Measurements from ENCODE around the gene ABCC10.

The ABCC10 gene

DNA sequence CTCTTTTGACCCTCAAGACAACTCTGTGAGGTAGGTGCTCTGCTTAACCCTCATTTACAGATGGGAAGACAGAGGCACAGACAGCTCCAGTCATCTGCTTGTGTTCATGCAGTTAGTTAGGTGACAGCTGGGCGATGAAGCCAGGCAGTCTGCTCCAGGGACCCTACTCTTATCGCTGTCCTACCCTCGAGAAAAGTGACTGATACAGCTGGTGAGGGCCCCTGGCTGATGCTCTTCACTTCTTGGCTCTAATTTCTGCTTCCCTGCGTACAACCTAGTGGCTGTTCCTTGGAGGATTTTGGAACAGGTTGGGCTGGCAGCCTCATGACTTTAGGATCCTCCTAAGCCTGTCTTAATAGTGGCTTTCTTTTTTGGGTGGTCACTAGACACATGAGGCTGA is 40.9 kb downstream of the ABCC10 start:
- DNase-seq (ENCODE audit: low read depth, low spot score): no peak

DNA sequence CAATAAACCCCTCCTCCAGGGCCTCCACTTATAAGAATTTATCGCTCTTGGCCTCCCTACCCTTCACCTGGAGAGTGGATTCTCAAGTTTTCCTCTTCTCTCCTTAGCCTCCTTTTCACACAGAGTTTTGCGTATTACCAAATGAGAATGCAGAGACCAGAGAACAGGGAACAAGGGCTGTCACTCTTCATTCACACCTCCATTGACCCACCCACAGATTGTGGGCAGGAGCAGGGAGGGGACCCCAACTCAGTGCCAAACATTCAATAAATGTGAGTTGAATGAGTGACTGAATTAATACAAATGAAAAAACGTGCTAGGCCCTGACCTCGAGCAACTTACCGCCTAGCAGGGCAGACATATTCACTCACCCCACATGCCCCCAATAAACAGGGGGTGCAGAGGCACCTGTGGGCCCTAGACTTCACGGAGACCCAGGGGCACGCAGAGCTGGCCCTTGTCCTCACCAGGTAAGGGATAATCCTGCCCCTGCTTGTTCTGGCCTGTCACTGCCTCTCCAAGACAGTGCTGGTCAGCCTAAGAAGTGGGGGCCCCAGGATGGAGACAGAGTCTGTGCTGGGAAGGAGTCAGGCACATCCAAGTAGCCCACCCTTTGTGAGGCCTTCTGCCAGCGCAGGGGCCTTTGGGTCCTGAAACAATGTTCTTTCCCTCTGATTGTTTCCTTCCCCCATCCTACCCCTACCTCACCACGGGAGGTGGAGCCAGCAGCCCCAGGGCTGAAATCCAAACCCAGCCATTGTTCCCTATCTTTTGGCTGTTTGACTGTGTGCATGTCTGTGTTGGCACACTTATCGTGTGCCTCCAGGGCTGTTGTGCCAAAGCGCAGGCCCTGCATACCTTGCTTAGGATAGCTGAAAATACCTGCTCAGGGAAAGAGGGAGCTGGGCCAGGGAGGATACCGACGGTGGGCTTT is 41.7 kb downstream of the ABCC10 start:
- DNase-seq (ENCODE audit: low read depth, low spot score): no peak

DNA sequence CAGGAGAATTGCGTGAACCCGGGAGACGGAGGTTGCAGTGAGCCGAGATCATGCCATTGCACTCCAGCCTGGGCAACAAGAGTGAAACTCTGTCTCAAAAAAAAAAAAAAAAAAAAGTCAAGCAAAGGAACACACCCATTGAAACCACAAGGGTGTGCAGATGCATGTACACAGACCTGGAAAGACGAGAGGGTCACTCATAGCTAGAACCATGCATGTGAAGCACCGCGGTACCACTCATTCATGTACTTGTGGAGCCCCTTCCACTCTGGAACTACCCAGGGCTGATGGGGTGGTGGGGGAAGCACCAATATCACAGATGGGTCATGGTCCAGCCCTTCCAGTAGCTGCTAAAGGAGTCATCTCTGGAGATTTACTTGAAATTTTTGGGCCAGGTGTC is 42.6 kb downstream of the ABCC10 start:
- no peak for DNase-seq (ENCODE audit: low read depth, low spot score)

DNA sequence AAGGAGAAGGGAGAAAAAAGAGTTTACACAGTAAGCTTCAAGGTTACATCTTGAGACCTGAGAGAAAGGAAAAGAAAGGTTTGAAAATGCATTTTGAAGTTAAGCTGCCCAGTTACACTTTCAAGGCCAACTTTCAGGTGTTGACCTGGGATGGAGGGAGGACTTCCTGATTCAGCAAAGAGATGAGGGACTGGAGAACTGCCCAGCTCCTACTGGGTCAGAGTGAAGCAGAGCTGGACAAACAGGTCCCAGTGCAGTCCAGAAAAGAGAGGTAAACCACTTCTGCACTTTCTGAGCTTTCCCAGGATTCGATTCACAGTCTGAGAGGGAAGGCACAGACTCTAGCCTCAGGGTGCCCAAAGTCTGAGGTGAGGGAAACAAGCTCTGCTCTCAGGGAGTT is 44.1 kb downstream of the ABCC10 start:
- DNase-seq (ENCODE audit: low read depth, low spot score): no peak

DNA sequence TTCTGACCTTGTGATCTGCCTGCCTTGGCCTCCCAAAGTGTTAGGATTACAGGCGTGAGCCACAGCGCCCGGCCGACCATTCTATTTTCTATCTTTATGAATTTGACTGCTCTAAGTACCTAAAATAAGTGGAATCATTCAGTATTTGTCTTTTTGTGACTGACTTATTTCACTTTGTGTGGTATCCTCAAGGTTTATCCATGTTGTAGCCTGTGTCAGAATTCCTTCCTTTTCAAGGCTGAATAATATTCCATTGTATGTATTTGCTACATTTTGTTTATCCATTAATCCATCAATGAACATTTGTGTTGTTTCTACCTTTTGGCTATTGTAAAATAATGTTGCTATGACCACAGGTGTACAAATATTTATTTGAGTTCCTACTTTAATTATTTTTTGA is 45.2 kb downstream of the ABCC10 start:
- DNase-seq (ENCODE audit: low read depth, low spot score): no peak

DNA sequence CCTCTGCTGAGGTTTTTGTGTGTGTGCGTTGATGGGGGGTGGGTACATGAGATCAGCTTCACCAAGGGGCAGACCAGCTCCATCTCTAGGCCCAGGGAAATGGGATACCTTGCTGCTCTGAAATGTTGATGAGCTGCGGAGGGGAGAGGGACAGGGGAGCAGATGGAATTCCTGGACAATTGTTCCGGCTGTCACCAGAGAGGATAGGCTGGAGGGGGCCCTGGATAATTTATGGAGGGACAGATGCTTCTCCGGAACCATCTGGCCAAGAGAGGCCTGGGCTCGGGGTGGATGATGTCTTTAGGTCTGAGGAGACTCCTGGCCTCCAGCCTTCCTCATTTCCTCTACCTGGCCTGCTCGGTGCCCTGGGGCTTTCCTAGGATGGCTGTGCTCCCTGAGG is 48.2 kb downstream of the ABCC10 start:
- DNase-seq (ENCODE audit: low read depth, low spot score): no peak

DNA sequence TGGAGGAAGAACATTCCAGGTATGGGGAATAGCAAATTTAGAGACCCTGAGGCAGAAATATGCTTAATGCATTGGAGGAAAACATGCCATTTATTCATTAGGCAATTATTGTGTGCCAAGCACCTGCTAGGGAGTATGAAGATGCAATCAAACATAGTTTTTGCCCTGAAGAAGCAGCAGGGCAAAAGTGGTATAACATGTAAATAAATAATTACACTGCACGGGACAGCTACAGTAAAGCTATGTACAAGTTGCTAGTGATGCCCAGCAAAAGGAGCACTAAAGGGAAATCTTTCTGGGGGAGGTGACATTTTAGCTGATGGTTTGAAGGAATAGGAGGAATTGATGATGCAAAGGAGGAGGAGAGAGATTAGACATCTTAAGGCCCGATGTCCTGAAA is 49.4 kb downstream of the ABCC10 start:
- no peak for DNase-seq (ENCODE audit: low read depth, low spot score)

DNA sequence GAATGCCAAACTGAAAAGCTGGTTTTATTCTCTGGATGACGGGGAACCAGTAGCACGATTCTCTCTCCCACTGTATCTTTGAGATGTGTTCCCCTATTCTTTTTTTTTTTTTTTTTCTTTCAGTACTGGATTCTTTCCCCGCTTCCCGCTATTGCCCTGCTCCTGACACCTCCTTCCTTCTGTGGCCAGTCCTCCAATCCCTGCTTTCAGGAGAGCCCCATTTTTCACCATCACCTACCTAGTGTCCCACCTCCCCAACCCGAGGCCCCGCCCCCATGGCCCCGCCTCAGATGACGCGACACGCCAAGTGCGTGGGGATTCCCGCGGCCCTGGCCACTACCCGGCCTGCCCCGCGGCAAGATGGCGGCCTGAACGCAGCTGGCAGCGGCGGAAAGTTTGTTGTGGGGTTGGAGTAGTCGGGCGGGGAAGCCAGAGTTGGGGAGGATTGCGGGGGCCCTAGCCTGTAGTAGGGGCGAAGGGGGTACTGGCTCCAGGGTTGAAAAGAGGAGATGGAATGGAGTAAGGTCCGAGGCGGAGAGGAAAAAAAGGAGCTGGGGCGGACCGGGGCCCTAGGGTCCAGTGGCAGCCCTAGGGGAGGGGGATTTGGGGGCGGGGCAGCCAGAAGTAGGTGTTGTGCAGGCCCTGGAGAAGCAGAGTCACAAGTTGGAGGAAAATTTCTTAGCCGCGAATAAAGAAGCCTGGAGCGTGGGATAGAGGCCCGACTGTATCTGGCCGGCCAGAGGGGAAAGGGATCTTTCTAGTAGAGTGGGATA is 50.1 kb downstream of the ABCC10 start, which contains the start of gene TJAP1:
Gene TJAP1, plus strand, starts transcription at position 336 of the 773 bp plus-strand sequence. CDS start 21,432 bp downstream, outside the sequence.
- peak; percentile 45 for DNase-seq (ENCODE audit: low read depth, low spot score)

DNA sequence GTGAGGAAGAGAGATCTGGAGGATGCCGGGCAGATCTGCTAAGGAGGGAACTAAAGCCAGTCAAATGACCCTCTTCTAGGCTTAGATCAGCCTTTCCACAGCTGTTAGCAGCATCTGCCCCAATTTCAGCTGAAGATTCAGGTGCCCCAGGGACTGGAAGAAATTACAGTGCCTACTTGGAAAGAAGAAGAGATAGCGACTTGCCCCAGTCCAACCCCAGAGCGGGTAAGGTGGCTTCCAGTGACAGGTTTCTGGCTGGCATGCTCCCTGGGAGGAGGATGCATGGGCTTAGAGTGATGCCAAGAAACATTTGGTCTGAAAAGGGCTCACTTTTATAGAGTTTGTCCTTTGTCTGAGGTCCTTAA is 50.6 kb downstream of the ABCC10 start:
- no peak for DNase-seq (ENCODE audit: low read depth, low spot score)

DNA sequence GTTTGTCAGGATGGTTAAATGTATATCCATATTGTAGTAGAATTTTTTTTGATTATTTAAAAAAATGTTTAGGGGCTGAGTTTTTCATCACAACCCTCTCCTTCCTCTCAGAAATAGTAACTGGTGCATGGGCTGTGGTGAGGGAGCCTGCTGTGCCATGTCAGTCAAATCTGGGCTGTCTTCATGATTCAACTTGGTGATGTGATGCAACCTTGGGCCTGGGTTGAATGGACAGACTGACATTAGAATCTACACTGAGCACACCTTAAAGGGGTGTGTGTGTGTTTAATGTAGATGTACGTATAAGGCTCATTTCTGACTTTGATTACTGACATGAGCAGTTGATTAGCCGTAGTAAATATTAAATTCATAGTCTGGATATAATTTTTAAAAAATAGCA is 53.7 kb downstream of the ABCC10 start:
- no peak for DNase-seq (ENCODE audit: low read depth, low spot score)

DNA sequence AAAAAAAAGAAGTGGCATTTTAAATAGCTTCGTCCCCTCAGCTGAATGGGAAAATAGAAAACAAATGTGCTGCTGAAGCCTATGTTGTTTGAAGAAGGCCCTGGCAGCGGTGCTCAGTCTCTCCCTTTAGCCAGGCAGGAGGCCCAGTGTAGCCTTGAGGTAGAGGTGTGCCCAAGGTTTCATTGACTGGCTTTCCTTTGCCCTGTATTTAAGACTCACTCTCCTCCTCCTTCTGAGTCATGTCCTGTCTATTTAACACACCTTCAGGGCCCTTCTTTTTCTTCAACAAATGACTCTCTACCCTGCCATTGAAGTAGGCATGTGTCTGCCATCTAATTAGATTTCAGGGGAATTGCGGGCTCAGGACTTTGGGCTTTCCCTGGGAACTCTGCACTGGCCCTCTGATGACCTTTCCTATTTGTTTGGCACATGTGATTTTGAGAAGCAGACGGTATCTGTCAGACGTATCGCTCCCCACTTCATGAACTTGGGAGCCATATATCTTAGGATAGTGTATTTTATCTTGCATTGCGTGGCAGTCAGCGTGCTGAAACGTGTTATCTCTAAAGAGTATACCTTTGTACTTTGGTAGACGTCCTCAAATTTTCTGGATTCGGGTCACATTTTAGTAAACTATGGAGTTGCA is 54.4 kb downstream of the ABCC10 start:
- DNase-seq (ENCODE audit: low read depth, low spot score): no peak

DNA sequence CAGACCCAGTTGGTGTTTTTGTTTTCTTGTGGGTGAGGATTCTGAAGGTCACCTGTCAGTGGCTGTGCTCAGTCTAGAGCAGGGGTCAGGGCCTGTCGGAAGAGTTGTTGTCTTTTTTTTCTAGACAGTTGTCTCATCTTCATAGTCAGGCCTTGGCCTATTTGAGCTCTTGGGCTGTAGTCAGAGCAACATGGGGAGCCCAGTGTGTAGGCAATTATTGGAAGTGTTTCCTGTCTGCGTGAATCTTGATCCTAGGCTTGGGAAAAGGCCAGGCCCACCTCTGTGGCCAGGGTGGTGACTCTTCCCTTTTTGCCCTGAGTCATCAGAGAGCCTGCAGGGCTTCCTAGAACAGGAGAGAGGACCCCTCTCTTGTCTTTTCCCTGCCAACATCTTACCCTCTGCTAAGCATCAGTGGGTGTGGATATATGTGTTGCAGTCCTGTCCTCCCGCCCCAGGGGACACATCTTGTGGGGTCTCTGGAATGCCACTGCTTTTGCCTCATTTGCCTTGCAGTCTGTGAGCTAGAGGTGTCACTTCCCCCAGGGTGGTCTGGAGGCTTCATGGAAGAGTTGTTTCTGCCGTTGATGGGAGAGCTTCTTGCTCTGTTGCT is 61.4 kb downstream of the ABCC10 start:
- no peak for DNase-seq (ENCODE audit: low read depth, low spot score)

DNA sequence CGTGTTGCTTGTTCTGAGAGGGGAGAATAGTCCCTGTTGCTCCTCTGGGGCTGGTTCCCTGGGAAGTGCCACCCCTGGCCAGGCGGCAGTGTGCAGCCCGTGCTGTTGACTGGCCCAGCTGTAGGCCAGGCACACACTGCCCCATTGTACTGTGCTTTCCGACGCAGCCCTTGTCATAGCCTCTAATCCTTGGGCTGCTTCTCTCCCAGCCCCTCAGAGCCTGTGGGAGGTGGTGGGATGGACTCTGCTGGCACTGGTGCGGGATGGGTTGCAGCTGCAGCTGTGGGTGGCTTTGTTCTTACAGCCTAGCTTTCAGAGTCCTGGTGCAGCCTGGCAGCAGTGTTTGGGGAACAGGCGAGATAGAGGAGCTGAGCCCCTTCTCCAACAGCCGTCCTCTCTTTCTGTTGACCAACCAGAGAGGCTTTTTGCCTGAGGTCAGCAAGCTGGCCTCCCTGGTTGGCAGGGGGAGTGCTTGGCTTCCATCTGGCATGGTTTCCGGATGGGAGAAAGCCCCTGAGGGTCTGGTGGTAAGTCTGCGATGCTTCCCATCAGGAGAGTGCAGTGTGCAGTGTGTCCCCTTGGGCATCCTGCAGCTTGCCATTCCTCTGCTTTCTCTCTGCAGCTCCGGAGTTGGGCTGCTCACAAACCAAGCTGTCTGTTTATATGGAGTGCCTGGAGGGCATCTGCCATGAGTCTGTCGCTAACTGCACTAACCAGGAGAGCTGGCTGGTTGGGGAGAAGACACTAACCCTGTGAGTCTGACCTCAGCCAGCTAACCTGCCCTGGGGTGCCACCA is 62.1 kb downstream of the ABCC10 start:
- DNase-seq (ENCODE audit: low read depth, low spot score): no peak

DNA sequence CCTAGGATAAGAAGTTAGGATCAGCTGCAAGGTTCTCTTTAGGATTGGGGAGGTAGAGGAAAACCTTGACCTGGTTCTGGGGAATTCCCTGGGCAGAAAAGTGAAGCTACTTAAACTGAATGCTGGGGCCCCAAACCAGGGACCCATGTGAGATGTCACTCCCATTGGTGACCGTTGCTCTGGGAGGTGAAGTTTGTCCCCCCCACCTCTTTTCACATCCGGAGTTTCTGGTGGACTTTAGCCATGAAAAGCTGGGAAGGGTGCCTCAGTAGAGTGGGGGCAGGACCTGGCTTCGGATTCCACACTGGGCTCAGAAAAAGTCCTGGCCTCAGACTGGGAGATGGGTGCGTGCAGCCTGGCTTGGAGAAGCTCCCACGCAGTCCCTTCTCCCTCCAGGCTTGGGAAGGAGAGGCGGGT is 63.2 kb downstream of the ABCC10 start:
- no peak for DNase-seq (ENCODE audit: low read depth, low spot score)

DNA sequence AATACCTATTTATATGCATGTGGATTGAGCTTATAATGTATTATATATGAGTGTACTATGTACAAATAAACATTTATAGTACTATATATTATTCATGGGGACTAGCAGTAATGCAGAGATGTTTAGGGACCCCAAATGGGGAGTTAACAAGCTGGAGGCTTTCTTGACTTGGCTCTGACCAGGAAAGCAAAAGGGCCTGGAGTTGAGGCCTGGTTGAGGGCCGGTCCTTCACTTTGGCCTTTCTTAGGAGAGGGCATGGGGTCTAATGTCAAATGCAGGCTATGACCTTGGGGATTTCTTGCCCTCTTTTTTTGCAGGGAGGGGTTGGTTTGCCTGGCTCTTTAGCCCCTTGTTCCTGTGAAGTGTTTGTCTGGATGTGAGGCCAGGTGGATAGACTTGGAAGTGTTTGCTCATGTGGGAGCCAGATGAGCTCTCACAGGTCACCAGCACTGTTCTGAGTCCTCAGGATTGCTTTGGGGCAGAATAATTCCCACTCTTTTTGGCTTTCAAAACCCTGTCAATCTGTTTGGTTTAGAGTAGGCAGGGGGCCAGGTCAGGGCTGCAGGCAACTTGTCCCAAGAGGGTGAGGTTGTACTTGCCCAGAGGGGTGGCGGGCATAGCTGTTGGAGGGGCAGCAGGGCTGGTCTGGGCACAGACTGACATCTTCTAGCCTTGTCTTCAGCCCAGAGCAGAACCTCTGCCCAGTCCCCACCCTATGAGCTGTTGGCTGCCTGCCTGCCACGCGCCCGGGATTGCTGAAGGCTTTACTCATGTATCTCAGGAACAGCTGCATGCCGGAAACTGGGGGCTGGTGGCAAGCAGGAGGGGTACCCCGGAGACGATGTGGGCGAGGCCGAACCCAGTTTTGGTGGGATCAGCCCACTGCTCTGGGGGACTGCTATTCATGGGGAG is 64.7 kb downstream of the ABCC10 start:
- DNase-seq (ENCODE audit: low read depth, low spot score): no peak

DNA sequence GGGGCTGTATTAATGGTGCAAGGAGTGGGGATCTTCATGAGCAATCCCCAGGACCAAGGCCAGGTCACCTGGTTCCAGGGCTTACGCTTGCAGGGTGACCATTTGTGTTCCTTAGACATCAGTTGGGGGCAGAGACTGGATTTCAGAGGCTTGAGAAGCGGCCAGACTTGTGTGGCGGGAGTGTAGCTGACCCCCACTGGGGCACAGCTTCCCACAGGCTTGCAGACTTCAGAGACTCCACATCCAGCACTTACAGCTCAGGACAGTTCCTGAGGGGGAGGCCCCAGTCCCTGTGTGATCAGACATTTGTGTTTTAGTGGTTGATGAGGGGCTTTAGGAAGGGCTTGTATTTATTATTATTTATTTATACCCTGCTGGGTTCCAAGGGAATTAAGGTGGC is 65.3 kb downstream of the ABCC10 start:
- DNase-seq (ENCODE audit: low read depth, low spot score): no peak

DNA sequence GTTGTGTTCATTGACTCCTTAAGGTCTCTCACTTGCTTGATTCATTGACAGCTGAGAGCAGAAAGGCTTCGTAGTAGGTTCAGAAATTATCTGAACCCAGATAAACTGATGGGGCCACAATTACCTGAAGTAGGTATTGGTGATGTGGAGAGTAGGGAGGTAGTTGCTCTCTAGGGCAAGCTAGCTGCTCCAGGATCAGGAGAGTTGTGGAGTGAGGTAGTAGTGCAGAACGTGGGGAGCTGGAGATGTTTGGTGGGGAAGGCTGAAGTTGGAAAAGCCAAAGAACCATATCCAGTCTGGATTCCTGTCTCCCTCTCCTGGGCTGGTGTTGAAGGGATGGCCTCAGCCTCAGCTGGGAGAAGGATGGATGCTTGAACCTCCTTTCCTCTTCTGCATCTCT is 65.9 kb downstream of the ABCC10 start:
- DNase-seq (ENCODE audit: low read depth, low spot score): no peak

DNA sequence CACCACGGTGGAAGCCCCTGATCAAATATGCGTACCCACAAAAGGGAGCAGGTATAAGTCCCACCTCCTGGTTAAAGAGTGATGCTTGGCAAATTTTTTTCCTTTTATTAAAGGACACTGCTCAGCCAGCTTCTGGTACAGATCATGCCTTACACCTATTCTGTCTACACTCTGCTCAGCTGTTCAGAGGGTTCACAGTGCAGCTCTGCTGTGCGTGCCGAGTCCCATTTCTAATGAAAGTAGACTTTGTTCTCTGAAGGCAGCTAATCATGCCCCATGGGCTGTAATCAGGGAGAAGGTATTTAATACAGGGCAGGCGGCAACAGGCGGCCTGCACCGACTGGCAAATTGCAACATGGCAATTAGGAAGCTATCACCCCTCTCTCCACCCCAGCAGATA is 66.5 kb downstream of the ABCC10 start:
- no peak for DNase-seq (ENCODE audit: low read depth, low spot score)

DNA sequence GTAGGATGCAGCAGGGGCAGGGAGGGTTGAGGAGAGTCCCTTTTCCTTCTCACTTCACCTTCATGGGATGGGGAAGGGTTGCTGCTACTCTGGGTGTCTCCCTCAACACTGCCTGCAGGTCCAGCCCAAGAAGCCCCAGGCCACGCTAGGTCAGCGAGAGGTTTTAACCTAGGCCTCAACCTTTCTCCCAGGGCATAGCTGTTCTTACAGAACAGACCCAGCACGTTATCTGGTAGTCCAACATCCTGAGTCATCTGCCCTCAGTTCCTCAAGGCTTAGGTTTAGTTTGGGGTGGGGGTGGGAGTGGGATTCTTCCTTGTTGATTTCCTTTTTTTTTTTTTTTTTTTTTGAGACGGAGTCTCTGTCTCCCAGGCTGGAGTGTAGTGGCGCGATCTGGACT is 67.0 kb downstream of the ABCC10 start:
- DNase-seq (ENCODE audit: low read depth, low spot score): no peak

DNA sequence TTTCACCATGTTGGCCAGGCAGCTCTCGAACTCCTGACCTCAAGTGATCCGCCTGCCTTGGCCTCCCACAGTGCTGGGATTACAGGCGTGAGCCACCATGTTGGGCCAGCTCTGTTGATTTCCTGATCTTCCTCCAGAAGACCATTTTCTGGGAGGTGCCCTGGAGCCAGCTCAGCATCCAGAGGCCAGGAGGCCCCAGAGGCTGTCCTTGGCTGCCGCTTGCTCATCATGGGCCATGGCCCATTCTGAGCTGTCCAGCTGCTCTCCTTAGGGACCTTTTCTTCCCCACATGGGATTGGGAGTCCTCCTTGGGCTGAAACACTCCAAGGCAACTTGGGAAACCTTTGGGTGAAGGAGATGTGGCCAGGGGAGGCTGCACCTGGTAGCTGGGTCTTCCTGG is 67.4 kb downstream of the ABCC10 start:
- DNase-seq (ENCODE audit: low read depth, low spot score): no peak
